ENCODE measurements around the gene SLC22A4.

SLC22A4 gene

DNA sequence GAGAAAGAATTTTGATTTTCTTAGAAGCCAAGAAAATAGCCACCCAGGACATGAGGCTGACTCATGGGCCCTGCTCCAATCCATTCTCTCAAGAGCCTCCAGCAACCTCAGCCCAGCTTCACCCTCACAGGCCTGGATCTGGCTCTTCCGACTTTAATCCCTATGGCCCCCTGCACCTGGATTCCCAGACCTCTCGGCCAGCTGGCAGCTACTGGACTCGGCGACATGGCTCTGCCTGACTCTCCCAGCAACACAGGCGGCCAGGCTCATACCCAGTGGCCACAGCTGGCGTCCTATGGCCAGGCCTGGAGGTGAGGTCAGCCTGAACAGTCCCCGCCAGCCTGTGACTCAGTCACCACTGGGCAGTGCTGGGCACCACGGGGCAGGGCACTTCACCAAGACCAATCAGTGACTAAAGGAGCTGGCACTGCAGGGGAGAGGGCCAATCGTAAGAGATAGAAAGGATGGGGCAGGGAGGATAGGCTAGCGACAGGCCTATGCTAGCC lies 42.9 kb upstream of the SLC22A4 start:
- Histone ChIP-seq H3K4me2 (ENCODE audit: low read length) (no peak overlapping the region), H2BK120ac (ENCODE audit: insufficient read depth, low read length, poor library complexity) (no peak overlapping the region), H3K79me2 (ENCODE audit: control insufficient read depth, insufficient read depth, low read length, poor library complexity) (no peaks in the 10 kb centered on the region), H2BK12ac (ENCODE audit: low read length) (no peak overlapping the region), H3K18ac (ENCODE audit: low read length) (no peak overlapping the region), H3K27ac (ENCODE audit: low read depth, low read length) (no peak overlapping the region), H3K9ac (ENCODE audit: low read length) (no peak overlapping the region), H3K79me1 (ENCODE audit: low read length) (no peaks in the 10 kb centered on the region), H4K8ac (ENCODE audit: low read depth, low read length) (no peak overlapping the region), H2AK5ac (ENCODE audit: low read length) (no peak overlapping the region), H4K12ac (ENCODE audit: low read depth, low read length) (no peak overlapping the region), H3K27me3 (ENCODE audit: insufficient read depth, low read length) (no peaks in the 10 kb centered on the region), H3K14ac (ENCODE audit: low read length) (no peak overlapping the region), H4K91ac (ENCODE audit: low read depth, low read length) (no peak overlapping the region), H2BK5ac (ENCODE audit: low read depth, low read length, poor library complexity) (no peak overlapping the region), H3K4me1 (ENCODE audit: control insufficient read depth in 1 of 2, insufficient read depth in 2 of 2, low read length in 2 of 2) (no peaks in the 10 kb centered on the region), H2AFZ (ENCODE audit: insufficient read depth, low read length, poor library complexity) (no peak overlapping the region), H3K4ac (ENCODE audit: low read depth, low read length) (no peak overlapping the region), H3K4me3 (ENCODE audit: low read depth, low read length) (no peak overlapping the region), H3K9me3 (ENCODE audit: insufficient read depth, low read depth, low read length) (peaks cover 2% of the 10 kb centered on the region), H3K36me3 (ENCODE audit: control insufficient read depth in 1 of 2, insufficient read depth in 2 of 2, low read length in 2 of 2) (no peaks in the 10 kb centered on the region), H3K23ac (ENCODE audit: low read length) (no peak overlapping the region)
- no peak for DNase-seq
- WGBS (ENCODE audit: extremely low coverage, insufficient coverage, insufficient read length): no CpG with 5 or more reads among the region's 10 CpGs

DNA sequence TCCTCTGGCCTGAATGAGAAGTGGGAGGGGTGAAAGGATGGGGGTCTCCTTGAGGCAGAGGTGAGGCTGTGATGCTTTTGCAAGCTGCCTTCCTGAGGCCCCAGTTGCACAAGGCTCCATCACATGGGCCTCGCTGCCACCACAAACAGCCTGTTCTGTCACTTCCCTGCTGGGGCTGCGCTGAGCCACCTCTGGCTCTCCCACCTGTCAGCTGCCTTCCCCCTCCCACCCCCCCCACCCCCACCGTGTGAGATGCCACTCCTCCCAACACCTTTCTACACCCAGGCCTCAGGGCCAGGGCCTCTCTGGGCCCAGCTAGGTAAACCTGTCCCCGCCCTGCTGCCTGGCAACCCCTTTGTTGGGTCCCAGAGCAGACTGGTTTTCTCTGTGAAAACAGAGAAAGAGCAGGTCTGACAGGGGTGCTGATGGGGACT lies 41.2 kb upstream of the SLC22A4 start:
- H3K9me3 ChIP-seq (ENCODE audit: insufficient read depth, low read depth, low read length): peaks cover 2% of the 10 kb centered on the region
- no peak overlapping the region for H3K23ac ChIP-seq (ENCODE audit: low read length)
- H3K4me1 ChIP-seq (ENCODE audit: control insufficient read depth in 1 of 2, insufficient read depth in 2 of 2, low read length in 2 of 2): peaks cover 4 to 8% of the 10 kb centered on the region in 2 experiments
- no peak overlapping the region for H3K27ac ChIP-seq (ENCODE audit: low read depth, low read length)
- H3K79me2 ChIP-seq (ENCODE audit: control insufficient read depth, insufficient read depth, low read length, poor library complexity): peaks cover 7% of the 10 kb centered on the region
- H3K79me1 ChIP-seq (ENCODE audit: low read length): peaks cover 8% of the 10 kb centered on the region
- H3K14ac ChIP-seq (ENCODE audit: low read length): no peak overlapping the region
- no peak overlapping the region for H3K4me2 ChIP-seq (ENCODE audit: low read length)
- no peak overlapping the region for H3K9ac ChIP-seq (ENCODE audit: low read length)
- no peak overlapping the region for H4K91ac ChIP-seq (ENCODE audit: low read depth, low read length)
- no peak overlapping the region for H3K4ac ChIP-seq (ENCODE audit: low read depth, low read length)
- H3K27me3 ChIP-seq (ENCODE audit: insufficient read depth, low read length): no peaks in the 10 kb centered on the region
- H4K12ac ChIP-seq (ENCODE audit: low read depth, low read length): no peak overlapping the region
- H3K4me3 ChIP-seq (ENCODE audit: low read depth, low read length): no peak overlapping the region
- no peak for DNase-seq
- no peak overlapping the region for H4K8ac ChIP-seq (ENCODE audit: low read depth, low read length)
- H2AK5ac ChIP-seq (ENCODE audit: low read length): no peak overlapping the region
- no peak overlapping the region for H2AFZ ChIP-seq (ENCODE audit: insufficient read depth, low read length, poor library complexity)
- no peak overlapping the region for H2BK5ac ChIP-seq (ENCODE audit: low read depth, low read length, poor library complexity)
- WGBS (ENCODE audit: extremely low coverage, insufficient coverage, insufficient read length): no CpG with 5 or more reads among the region's 4 CpGs
- no peak overlapping the region for H2BK12ac ChIP-seq (ENCODE audit: low read length)
- H3K36me3 ChIP-seq (ENCODE audit: control insufficient read depth in 1 of 2, insufficient read depth in 2 of 2, low read length in 2 of 2): no peaks in the 10 kb centered on the region
- H3K18ac ChIP-seq (ENCODE audit: low read length): no peak overlapping the region
- H2BK120ac ChIP-seq (ENCODE audit: insufficient read depth, low read length, poor library complexity): no peak overlapping the region

DNA sequence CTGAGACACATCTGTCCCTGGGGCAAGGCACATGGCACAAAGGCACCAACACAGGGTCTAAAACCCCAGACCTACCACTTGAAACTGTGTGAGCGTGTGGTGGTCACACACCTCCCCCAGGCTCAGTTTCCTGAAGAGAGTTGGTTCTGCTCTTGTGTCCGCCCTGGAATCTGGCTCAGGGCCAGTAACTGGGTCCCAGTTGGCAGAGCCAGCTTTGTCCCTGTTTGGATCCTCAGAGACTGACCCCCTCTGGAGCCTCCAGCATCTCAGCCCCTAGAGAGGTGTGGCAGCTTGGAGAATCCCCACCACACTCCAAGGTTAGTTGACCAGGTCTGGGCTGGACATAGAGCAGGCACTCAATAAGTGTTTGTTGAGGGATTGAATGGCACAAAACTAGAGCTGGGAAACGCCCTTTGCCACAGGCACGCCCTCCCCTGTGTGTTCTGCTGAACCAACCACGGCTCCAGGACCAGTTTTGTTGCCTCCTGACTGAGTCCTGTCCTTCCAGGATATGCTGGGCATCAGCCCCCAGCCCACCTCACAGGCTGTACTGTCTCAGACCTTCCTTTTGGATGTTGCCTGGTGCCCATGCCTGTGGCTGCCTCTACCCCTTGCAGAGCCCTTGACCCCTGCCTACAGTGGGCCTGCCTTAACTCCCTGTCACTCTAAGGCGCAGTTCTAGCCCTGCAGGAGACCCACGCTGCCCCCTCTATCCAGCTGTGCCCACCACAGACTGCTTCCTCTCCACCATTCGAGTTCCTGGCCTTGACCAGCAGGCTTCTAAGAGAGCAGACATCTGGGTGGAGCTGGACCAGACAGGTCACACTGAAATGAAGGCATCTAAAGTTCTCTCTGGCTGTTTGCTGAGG lies 40.5 kb upstream of the SLC22A4 start:
- Histone ChIP-seq H4K91ac (ENCODE audit: low read depth, low read length) (no peak overlapping the region), H3K79me2 (ENCODE audit: control insufficient read depth, insufficient read depth, low read length, poor library complexity) (peaks cover 7% of the 10 kb centered on the region), H3K4me3 (ENCODE audit: low read depth, low read length) (no peak overlapping the region), H2AK5ac (ENCODE audit: low read length) (no peak overlapping the region), H3K9ac (ENCODE audit: low read length) (no peak overlapping the region), H3K36me3 (ENCODE audit: control insufficient read depth in 1 of 2, insufficient read depth in 2 of 2, low read length in 2 of 2) (no peaks in the 10 kb centered on the region), H3K23ac (ENCODE audit: low read length) (no peak overlapping the region), H3K27me3 (ENCODE audit: insufficient read depth, low read length) (no peaks in the 10 kb centered on the region), H2BK5ac (ENCODE audit: low read depth, low read length, poor library complexity) (no peak overlapping the region), H4K12ac (ENCODE audit: low read depth, low read length) (no peak overlapping the region), H3K18ac (ENCODE audit: low read length) (no peak overlapping the region), H3K79me1 (ENCODE audit: low read length) (peaks cover 11% of the 10 kb centered on the region), H3K27ac (ENCODE audit: low read depth, low read length) (no peak overlapping the region), H4K8ac (ENCODE audit: low read depth, low read length) (no peak overlapping the region), H3K4ac (ENCODE audit: low read depth, low read length) (no peak overlapping the region), H2BK12ac (ENCODE audit: low read length) (no peak overlapping the region), H3K4me1 (ENCODE audit: control insufficient read depth in 1 of 2, insufficient read depth in 2 of 2, low read length in 2 of 2) (peaks cover 10 to 15% of the 10 kb centered on the region in 2 experiments), H2BK120ac (ENCODE audit: insufficient read depth, low read length, poor library complexity) (no peak overlapping the region), H3K14ac (ENCODE audit: low read length) (no peak overlapping the region), H3K9me3 (ENCODE audit: insufficient read depth, low read depth, low read length) (peaks cover 2% of the 10 kb centered on the region), H2AFZ (ENCODE audit: insufficient read depth, low read length, poor library complexity) (no peak overlapping the region), H3K4me2 (ENCODE audit: low read length) (no peak overlapping the region)
- no CpG with 5 or more reads among the region's 8 CpGs for WGBS (ENCODE audit: extremely low coverage, insufficient coverage, insufficient read length)
- DNase-seq: no peak

DNA sequence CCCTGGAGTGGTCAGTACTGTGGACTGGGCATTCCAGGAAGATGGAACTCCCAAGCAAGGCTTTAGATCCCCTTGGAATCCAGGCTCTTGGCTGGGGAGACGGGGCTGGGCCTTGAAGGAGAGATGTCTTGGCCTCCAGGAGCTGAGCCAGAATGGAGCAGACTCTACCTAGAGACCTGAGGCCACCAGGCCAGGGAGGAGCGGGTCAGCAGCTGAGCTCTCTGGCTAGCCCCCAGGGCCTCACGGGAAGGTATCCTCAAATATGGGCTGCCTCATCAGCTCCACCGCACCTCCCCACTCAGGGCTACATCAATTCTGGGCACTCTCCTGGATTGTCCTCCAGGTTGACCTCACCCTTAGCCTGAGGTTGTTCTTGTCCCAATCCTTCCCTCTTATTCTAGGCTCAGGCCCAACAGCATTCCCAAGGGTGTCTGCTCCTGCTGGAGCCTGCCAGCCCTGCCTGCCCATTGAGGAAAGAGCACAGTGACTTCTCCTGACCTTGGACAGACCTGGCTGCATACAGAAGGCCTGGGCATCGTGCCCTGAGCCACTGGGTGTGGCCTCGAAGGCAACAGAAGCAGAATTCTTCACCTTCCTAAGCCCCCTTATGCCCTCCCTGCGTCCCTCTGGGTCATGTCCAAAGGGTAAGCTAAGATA lies 39.7 kb upstream of the SLC22A4 start:
- WGBS (ENCODE audit: extremely low coverage, insufficient coverage, insufficient read length): no CpG with 5 or more reads among the region's 7 CpGs
- Histone ChIP-seq H3K18ac (ENCODE audit: low read length) (no peak overlapping the region), H3K79me2 (ENCODE audit: control insufficient read depth, insufficient read depth, low read length, poor library complexity) (peaks cover 7% of the 10 kb centered on the region), H2AK5ac (ENCODE audit: low read length) (no peak overlapping the region), H2BK12ac (ENCODE audit: low read length) (no peak overlapping the region), H3K9me3 (ENCODE audit: insufficient read depth, low read depth, low read length) (peaks cover 2% of the 10 kb centered on the region), H3K4me1 (ENCODE audit: control insufficient read depth in 1 of 2, insufficient read depth in 2 of 2, low read length in 2 of 2) (peaks cover 15 to 21% of the 10 kb centered on the region in 2 experiments), H3K27ac (ENCODE audit: low read depth, low read length) (no peak overlapping the region), H2AFZ (ENCODE audit: insufficient read depth, low read length, poor library complexity) (no peak overlapping the region), H3K79me1 (ENCODE audit: low read length) (peaks cover 13% of the 10 kb centered on the region), H2BK5ac (ENCODE audit: low read depth, low read length, poor library complexity) (no peak overlapping the region), H3K4ac (ENCODE audit: low read depth, low read length) (no peak overlapping the region), H3K36me3 (ENCODE audit: control insufficient read depth in 1 of 2, insufficient read depth in 2 of 2, low read length in 2 of 2) (no peaks in the 10 kb centered on the region), H3K4me3 (ENCODE audit: low read depth, low read length) (no peak overlapping the region), H4K91ac (ENCODE audit: low read depth, low read length) (no peak overlapping the region), H2BK120ac (ENCODE audit: insufficient read depth, low read length, poor library complexity) (no peak overlapping the region), H3K9ac (ENCODE audit: low read length) (no peak overlapping the region), H3K27me3 (ENCODE audit: insufficient read depth, low read length) (no peaks in the 10 kb centered on the region), H4K8ac (ENCODE audit: low read depth, low read length) (no peak overlapping the region), H3K14ac (ENCODE audit: low read length) (no peak overlapping the region), H4K12ac (ENCODE audit: low read depth, low read length) (no peak overlapping the region), H3K23ac (ENCODE audit: low read length) (no peak overlapping the region), H3K4me2 (ENCODE audit: low read length) (no peak overlapping the region)
- no peak for DNase-seq
